GM18868 (cell line): ENCODE data around the gene KRT82.
"Not testable (repeated sequence)": the region's sequence is repeated elsewhere in the genome, so short reads cannot be mapped to it uniquely, and the experiment has no call there.

ENCODE experiments used
- ATAC-seq: cut with Tn5 transposase; IDR thresholded peaks from one replicate; pipeline ENCODE4 v1.9.1; 2021; ENCODE audit warnings: mild to moderate bottlenecking, moderate library complexity; ENCODE audit not compliant: unreplicated experiment

Gene KRT82

DNA sequence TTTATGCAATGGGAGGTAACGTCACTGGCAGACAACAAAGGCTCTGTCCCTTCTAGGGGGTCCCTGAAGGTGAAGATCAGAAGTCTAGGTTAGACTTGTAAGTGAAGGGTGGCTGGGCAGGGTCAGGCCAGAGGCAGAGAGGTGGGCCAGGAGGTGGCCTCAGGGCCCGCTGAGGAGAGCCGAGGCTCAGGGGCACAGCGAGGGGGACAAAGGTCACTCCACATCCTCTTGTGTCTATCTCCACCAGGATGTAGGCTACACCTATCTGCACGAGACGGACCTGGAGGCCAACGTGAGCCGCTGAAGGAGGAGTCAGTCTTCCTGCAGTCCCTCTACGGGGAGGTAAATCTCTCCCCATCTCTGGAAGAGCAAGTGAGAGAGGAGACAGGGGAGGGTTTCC lies 59.1 kb downstream of the KRT82 start:
- no peak for ATAC-seq

- ATAC-seq, result no peak
Measured at GRCh38 chr12:52346593-52346992, 59.5 kb downstream of the KRT82 start.

- not testable (repeated sequence) for ATAC-seq
Measured at GRCh38 chr12:52345041-52345440, 61.1 kb downstream of the KRT82 start.

- ATAC-seq, result no peak
Measured at GRCh38 chr12:52344111-52344510, 62.0 kb downstream of the KRT82 start.
